Gastrocnemius medialis (tissue), 4 donors: Measurements from ENCODE around the gene TMEM209. TPM values are rescaled to one million over a fixed set of nuclear protein-coding genes. Genes with fewer than 3 reads are reported as not detected.
"Not testable (repeated sequence)": the region's sequence is repeated elsewhere in the genome, so short reads cannot be mapped to it uniquely, and the experiment has no call there.

ENCODE experiments used
- ATAC-seq, 2 donors: fragments of 150-250 bp; one replicate each; pipeline ENCODE4 v1.9.1; 2016
- DNase-seq, 2 donors: peaks; one replicate each; pipeline ENCODE4 v3.0.0-alpha.2; 2019
- H3K27ac ChIP-seq, 4 donors: fragments of 200-600 bp; sonication (generic); 1 replicate in 1 of 4; 2 replicates in 3 of 4; pipeline ENCODE4 v1.5.1; 2016 to 2018; ENCODE audit warnings: mild to moderate bottlenecking in 2 of 4, moderate library complexity in 1 of 4
- H3K27me3 ChIP-seq, 3 donors: fragments of 200-600 bp; sonication (generic) in 2 of 3; 1 replicate in 1 of 3; 2 replicates in 2 of 3; pipeline versions ENCODE4 v1.5.1 to v1.6.0; 2016 to 2019; ENCODE audit warnings: mild to moderate bottlenecking in 1 of 3, moderate library complexity in 1 of 3
- H3K36me3 ChIP-seq, 2 donors: fragments of 200-600 bp; sonication (generic) in 1 of 2; one replicate each; pipeline ENCODE4 v1.5.1; 2017 to 2018
- H3K4me1 ChIP-seq, 2 donors: fragments of 200-600 bp; sonication (generic) in 1 of 2; one replicate each; pipeline ENCODE4 v1.5.1; 2016 to 2017; ENCODE audit warnings: mild to moderate bottlenecking in 2 of 2
- H3K4me3 ChIP-seq, 4 donors: fragments of 200-600 bp; sonication (generic) in 3 of 4; 1 replicate in 1 of 4; 2 replicates in 3 of 4; pipeline ENCODE4 v1.5.1; 2016 to 2019; ENCODE audit warnings: mild to moderate bottlenecking in 2 of 4
- H3K9me3 ChIP-seq, 3 donors: fragments of 200-600 bp; sonication (generic) in 2 of 3; 1 replicate in 1 of 3; 2 replicates in 2 of 3; pipeline ENCODE4 v1.5.1; 2016 to 2019
- POLR2A ChIP-seq, 2 donors: fragments of 450-650 bp; IDR thresholded peaks; one replicate each; pipeline ENCODE4 v1.6.1; 2017; ENCODE audit warnings: antibody characterized with exemption in 2 of 2, mild to moderate bottlenecking in 2 of 2, moderate library complexity in 2 of 2
- in situ Hi-C, 4 donors: fragments of 200-750 bp; cut with MboI; loops; one replicate each; pipeline versions ENCODE4 v1.15.0 to v1.8.0; 2017; ENCODE audit warnings: low sequenced_read_pairs in 4 of 4
- intact Hi-C: fragments of 100-400 bp; cut with DNase I; formaldehyde crosslinking; loops from one replicate; pipeline ENCODE4 v1.15.1; 2023; ENCODE audit warnings: low total_unique reads
- total RNA-seq, 4 donors: library from RNA; depleted of rRNA; stranded (reverse); fragments of >200 nt; gene quantifications; one replicate each; pipeline versions ENCODE4 v1.1.0 to v1.2.3, GENCODE V29; 2016
- TF ChIP-seq, protein P1 (sequence below), 5 experiments: fragments of 450-650 bp in 3 of 5; fragments of 200-600 bp in 2 of 5; sonication (generic) in 2 of 5; IDR thresholded peaks in 4 of 5; conservative IDR thresholded peaks in 1 of 5; 1 replicate in 4 of 5; 2 replicates in 1 of 5; pipeline ENCODE4 v1.5.1; 2016 to 2019; ENCODE audit warnings: antibody characterized with exemption in 5 of 5, mild to moderate bottlenecking in 3 of 5, moderate library complexity in 3 of 5

Gene TMEM209
- total RNA-seq, 4 donors from 2014 or later = 5.4 to 14.0 (median 9.9) TPM

- TF ChIP-seq, protein P1, sequence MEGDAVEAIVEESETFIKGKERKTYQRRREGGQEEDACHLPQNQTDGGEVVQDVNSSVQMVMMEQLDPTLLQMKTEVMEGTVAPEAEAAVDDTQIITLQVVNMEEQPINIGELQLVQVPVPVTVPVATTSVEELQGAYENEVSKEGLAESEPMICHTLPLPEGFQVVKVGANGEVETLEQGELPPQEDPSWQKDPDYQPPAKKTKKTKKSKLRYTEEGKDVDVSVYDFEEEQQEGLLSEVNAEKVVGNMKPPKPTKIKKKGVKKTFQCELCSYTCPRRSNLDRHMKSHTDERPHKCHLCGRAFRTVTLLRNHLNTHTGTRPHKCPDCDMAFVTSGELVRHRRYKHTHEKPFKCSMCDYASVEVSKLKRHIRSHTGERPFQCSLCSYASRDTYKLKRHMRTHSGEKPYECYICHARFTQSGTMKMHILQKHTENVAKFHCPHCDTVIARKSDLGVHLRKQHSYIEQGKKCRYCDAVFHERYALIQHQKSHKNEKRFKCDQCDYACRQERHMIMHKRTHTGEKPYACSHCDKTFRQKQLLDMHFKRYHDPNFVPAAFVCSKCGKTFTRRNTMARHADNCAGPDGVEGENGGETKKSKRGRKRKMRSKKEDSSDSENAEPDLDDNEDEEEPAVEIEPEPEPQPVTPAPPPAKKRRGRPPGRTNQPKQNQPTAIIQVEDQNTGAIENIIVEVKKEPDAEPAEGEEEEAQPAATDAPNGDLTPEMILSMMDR (IDR thresholded peaks at IDR 0.05 in 4 of 5, conservative IDR thresholded peaks at IDR 0.05 in 1 of 5) = no peak
- Histone ChIP-seq H3K27me3 (no peaks in the 10 kb centered on the region), H3K9me3 (no peaks in the 10 kb centered on the region), H3K27ac (no peak overlapping the region), H3K36me3 (peaks cover 0 to 71% of the 10 kb centered on the region in 2 donors), H3K4me1 (no peaks in the 10 kb centered on the region), H3K4me3 (no peak overlapping the region)
- intact Hi-C loops (no loop called here), in situ Hi-C loops (no loop called here)
- DNase-seq (no peak), ATAC-seq (no peak)
Measured at GRCh38 chr7:130196476-130196875, 8.7 kb downstream of the TMEM209 start.

- in situ Hi-C loops = no loop called here
- H3K27ac ChIP-seq = no peak overlapping the region
- no peak overlapping the region for H3K4me3 ChIP-seq
- H3K4me1 ChIP-seq = no peaks in the 10 kb centered on the region
- no peak for ATAC-seq
- H3K36me3 ChIP-seq = peaks cover 0 to 65% of the 10 kb centered on the region in 2 donors
- no peak for DNase-seq
- no peaks in the 10 kb centered on the region for H3K9me3 ChIP-seq
- H3K27me3 ChIP-seq = no peaks in the 10 kb centered on the region
- intact Hi-C loops = no loop called here
- TF ChIP-seq POLR2A (IDR thresholded peaks at IDR 0.05) = no peak
- TF ChIP-seq, protein P1 (IDR thresholded peaks at IDR 0.05 in 4 of 5, conservative IDR thresholded peaks at IDR 0.05 in 1 of 5) = no peak
Measured at GRCh38 chr7:130195396-130195795, 9.8 kb downstream of the TMEM209 start.

GRCh38 chr7:130191791-130192190 is 13.4 kb downstream of the TMEM209 start:
- intact Hi-C loops = no loop called here
- peaks cover 0 to 32% of the 10 kb centered on the region in 2 donors for H3K36me3 ChIP-seq
- no peak for ATAC-seq
- H3K4me3 ChIP-seq = no peak overlapping the region
- TF ChIP-seq, protein P1 (IDR thresholded peaks at IDR 0.05 in 4 of 5, conservative IDR thresholded peaks at IDR 0.05 in 1 of 5) = no peak
- TF ChIP-seq POLR2A (IDR thresholded peaks at IDR 0.05) = no peak
- no peaks in the 10 kb centered on the region for H3K9me3 ChIP-seq
- no peaks in the 10 kb centered on the region for H3K27me3 ChIP-seq
- no peaks in the 10 kb centered on the region for H3K4me1 ChIP-seq
- no peak overlapping the region for H3K27ac ChIP-seq
- in situ Hi-C loops = no loop called here
- DNase-seq = no peak

DNA sequence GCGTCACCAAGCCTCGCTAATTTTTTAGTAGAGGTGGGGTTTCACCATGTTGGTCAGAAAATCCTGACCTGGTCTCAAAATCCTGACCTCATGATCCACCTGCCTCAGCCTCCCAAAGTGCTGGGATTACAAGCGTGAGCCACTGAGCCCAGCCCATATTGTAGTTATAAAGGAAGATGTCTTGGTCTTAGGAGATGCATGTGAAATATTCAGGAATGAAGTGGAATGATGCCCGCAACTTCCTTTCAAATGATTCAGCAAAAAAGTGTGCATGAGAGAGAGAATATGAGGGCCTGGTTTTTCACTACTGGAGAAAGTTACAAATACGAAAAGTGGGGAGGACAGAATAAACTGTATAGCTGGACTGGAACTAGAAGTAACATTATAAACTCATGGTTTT is 15.9 kb downstream of the TMEM209 start:
- Histone ChIP-seq H3K4me3 (no peak overlapping the region), H3K4me1 (no peaks in the 10 kb centered on the region), H3K9me3 (no peaks in the 10 kb centered on the region), H3K27ac (no peak overlapping the region), H3K36me3 (peaks cover 0 to 31% of the 10 kb centered on the region in 2 donors), H3K27me3 (no peaks in the 10 kb centered on the region)
- DNase-seq = no peak
- intact Hi-C loops = no loop called here
- TF ChIP-seq, protein P1 (IDR thresholded peaks at IDR 0.05 in 4 of 5, conservative IDR thresholded peaks at IDR 0.05 in 1 of 5) = no peak
- TF ChIP-seq POLR2A (IDR thresholded peaks at IDR 0.05) = no peak
- ATAC-seq = no peak
- in situ Hi-C loops = no loop called here

DNA sequence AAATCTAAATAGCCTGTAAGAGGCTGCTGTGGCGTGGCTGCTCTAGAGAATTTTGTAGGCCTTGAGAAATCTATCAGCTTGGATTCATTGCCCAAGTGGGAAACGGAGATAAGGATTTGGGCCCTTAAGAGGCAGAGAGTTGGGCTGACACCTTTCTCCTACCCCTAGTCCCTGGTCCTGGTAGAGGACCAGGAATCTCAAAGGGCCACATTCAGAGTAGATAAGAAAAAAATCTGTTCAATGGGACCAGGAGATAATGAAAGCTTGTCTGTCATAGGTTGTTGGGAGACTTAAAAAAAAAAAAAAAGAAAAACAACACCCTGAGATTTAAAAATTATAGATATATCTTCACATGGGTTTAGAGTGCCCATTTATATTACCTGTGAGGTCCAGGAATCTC is 17.8 kb downstream of the TMEM209 start:
- H3K4me3 ChIP-seq = no peak overlapping the region
- no peaks in the 10 kb centered on the region for H3K27me3 ChIP-seq
- H3K27ac ChIP-seq = no peak overlapping the region
- no peaks in the 10 kb centered on the region for H3K9me3 ChIP-seq
- H3K4me1 ChIP-seq = no peaks in the 10 kb centered on the region
- in situ Hi-C loops (no loop called here), intact Hi-C loops (no loop called here)
- TF ChIP-seq POLR2A (IDR thresholded peaks at IDR 0.05) = no peak
- TF ChIP-seq, protein P1 (IDR thresholded peaks at IDR 0.05 in 4 of 5, conservative IDR thresholded peaks at IDR 0.05 in 1 of 5) = no peak
- ATAC-seq = no peak
- peaks cover 0 to 31% of the 10 kb centered on the region in 2 donors for H3K36me3 ChIP-seq
- DNase-seq = no peak

DNA sequence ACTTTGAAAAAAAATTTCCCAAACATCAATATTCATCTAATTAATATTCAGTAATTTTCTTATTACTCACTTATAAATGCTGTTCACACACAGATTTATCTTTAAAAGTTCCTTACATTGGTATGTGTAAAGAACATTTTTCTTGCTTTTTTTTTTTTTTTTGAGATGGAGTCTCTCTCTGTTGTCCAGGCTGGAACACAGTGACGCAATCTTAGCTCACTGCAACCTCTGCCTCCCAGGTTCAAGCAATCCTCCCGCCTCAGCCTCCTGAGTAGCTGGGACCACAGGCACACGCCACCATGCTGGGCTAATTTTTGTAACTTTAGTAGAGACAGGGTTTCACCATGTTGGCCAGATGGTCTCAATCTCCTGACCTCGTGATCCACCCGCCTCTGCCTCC is 20.9 kb downstream of the TMEM209 start:
- H3K27me3 ChIP-seq, intact Hi-C loops, H3K27ac ChIP-seq, H3K4me1 ChIP-seq, DNase-seq, ATAC-seq, H3K9me3 ChIP-seq, H3K4me3 ChIP-seq, in situ Hi-C loops: not testable (repeated sequence)
- H3K36me3 ChIP-seq = peaks cover 0 to 46% of the 10 kb centered on the region in 2 donors
